ENCODE data around the gene MEST. TPM values are rescaled to one million over a fixed set of nuclear protein-coding genes. Genes with fewer than 3 reads are reported as not detected.

MEST gene
- total and polyA plus RNA-seq, 12 donors, result 1.5 to 26.2 (median 4.9) TPM

DNA sequence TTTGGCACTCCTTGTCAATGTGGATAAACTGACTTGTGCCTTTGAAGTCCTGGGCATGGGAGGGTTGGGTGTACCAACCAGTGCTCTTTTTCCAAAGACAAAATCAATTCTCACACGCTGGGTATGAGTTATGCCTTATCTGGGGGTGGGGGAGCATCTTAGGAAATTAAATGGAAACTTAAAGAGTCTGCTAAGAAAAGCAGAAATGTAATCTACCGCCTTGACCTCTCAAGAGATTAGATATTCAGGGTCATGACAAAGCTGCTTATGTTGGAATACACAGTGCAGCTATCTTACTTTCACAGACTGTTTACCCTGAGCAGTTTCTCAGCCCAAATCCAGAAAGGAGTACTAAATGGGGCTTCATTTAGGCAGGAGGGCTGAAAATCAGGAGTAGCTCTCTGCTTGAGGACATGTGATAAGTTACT, 2.6 kb downstream of the MEST start:
- WGBS, 2 donors, result 30 to 39% methylated on average over 2 of the region's 2 CpGs
- Histone ChIP-seq H3K27ac (no peak overlapping the region), H3K4me3 (peak overlapping the region in 1 of 10 donors; percentile 43), H3K4me1 (peaks cover 0 to 29% (median 13%) of the 10 kb centered on the region in 9 donors), H3K36me3 (no peaks in the 10 kb centered on the region), H3K27me3 (peaks cover 0 to 53% (median 4%) of the 10 kb centered on the region in 7 donors), H3K9me3 (peaks cover 0 to 7% (median 0%) of the 10 kb centered on the region in 11 donors)
- TF ChIP-seq, protein P1, sequence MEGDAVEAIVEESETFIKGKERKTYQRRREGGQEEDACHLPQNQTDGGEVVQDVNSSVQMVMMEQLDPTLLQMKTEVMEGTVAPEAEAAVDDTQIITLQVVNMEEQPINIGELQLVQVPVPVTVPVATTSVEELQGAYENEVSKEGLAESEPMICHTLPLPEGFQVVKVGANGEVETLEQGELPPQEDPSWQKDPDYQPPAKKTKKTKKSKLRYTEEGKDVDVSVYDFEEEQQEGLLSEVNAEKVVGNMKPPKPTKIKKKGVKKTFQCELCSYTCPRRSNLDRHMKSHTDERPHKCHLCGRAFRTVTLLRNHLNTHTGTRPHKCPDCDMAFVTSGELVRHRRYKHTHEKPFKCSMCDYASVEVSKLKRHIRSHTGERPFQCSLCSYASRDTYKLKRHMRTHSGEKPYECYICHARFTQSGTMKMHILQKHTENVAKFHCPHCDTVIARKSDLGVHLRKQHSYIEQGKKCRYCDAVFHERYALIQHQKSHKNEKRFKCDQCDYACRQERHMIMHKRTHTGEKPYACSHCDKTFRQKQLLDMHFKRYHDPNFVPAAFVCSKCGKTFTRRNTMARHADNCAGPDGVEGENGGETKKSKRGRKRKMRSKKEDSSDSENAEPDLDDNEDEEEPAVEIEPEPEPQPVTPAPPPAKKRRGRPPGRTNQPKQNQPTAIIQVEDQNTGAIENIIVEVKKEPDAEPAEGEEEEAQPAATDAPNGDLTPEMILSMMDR (IDR thresholded peaks at IDR 0.05), result no peak
- intact Hi-C loops (cut with DNase I), result loop anchor here in 6 of 10 donors (5.0 to 10.0 kb wide), 5 partner anchors 202 to 250 kb away; partner anchors contain the start of gene CPA4 (in 1 of the 6)
- ATAC-seq, result peak in 3 of 8 donors; percentile 48 to 51 (median 50)
- DNase-seq, result no peak

DNA sequence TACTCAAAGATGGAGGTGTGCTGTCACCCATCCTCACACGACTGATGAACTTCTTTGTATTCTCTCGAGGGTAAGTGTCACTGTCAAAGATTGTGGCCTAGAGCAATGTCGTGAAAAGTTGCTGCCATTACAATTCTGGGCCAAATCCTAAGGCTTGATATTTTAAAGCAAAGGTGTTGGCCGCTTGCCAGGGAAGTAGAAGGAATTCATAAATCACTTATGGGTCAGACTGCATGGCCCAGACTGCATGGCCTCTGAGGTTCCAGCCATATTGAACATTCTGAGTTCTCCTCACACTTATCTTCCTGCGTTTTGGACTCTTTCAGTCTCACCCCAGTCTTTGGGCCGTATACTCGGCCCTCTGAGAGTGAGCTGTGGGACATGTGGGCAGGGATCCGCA, 8.6 kb downstream of the MEST start:
- 85 to 87% methylated on average over 8 of the region's 8 CpGs for WGBS, 2 donors
- TF ChIP-seq, protein P1 (IDR thresholded peaks at IDR 0.05), result no peak
- Histone ChIP-seq H3K36me3 (peaks cover 0 to 40% (median 8%) of the 10 kb centered on the region in 9 donors), H3K27ac (no peak overlapping the region), H3K4me1 (no peaks in the 10 kb centered on the region), H3K4me3 (no peak overlapping the region), H3K27me3 (no peaks in the 10 kb centered on the region), H3K9me3 (no peaks in the 10 kb centered on the region)
- ATAC-seq (no peak), DNase-seq (no peak)
- intact Hi-C loops (cut with DNase I), result no loop called here

DNA sequence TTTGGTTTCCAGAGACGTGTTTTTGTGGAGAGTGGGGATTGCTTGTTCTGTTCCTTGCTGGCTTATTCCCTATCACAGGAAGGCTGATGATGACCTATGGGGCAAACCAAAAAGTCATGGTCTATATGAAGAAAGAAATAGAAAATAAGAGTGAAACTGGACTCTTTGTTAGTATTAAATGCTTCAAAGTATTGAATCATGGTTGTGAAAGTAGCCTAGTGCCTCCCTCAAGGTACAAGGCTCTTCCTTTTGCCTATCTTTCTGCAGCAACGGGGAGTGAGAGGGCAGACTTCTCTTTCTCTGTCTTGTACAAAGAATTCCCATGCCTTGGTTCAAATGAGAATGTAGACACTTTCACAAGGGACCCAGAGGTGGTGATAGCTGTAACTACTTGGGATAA, 9.0 kb downstream of the MEST start:
- Histone ChIP-seq H3K27me3 (no peaks in the 10 kb centered on the region), H3K27ac (no peak overlapping the region), H3K4me3 (no peak overlapping the region), H3K4me1 (no peaks in the 10 kb centered on the region), H3K9me3 (no peaks in the 10 kb centered on the region), H3K36me3 (peaks cover 0 to 44% (median 8%) of the 10 kb centered on the region in 9 donors)
- TF ChIP-seq, protein P1 (IDR thresholded peaks at IDR 0.05), result no peak
- ATAC-seq (no peak), DNase-seq (no peak)
- intact Hi-C loops (cut with DNase I), result no loop called here
- 74 to 75% methylated on average over 2 of the region's 2 CpGs for WGBS, 2 donors

DNA sequence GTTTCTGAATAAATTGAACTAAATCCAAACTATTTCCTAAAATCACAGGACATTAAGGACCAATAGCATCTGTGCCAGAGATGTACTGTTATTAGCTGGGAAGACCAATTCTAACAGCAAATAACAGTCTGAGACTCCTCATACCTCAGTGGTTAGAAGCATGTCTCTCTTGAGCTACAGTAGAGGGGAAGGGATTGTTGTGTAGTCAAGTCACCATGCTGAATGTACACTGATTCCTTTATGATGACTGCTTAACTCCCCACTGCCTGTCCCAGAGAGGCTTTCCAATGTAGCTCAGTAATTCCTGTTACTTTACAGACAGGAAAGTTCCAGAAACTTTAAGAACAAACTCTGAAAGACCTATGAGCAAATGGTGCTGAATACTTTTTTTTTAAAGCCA, 13.9 kb downstream of the MEST start:
- H3K27me3 ChIP-seq, result no peaks in the 10 kb centered on the region
- no peaks in the 10 kb centered on the region for H3K4me1 ChIP-seq
- intact Hi-C loops (cut with DNase I), result no loop called here
- no peak overlapping the region for H3K27ac ChIP-seq
- peaks cover 0 to 80% (median 18%) of the 10 kb centered on the region in 9 donors for H3K36me3 ChIP-seq
- TF ChIP-seq, protein P1 (IDR thresholded peaks at IDR 0.05), result no peak
- no peak for DNase-seq
- H3K4me3 ChIP-seq, result no peak overlapping the region
- no peaks in the 10 kb centered on the region for H3K9me3 ChIP-seq
- ATAC-seq, result no peak
